ENCODE results near the gene FAAP20. TPM values are rescaled to one million over a fixed set of nuclear protein-coding genes. Genes with fewer than 3 reads are reported as not detected.

The FAAP20 gene
- total RNA-seq, 2 donors from 2014 or later = 19.8 to 23.6 TPM

- intact Hi-C loops (cut with DNase I) = no loop called here
- no peak overlapping the region for H3K4me3 ChIP-seq
- H3K27ac ChIP-seq = no peak overlapping the region
- DNase-seq (no peak), ATAC-seq (no peak)
- H3K4me1 ChIP-seq = no peaks in the 10 kb centered on the region
- H3K27me3 ChIP-seq = no peaks in the 10 kb centered on the region
- no peaks in the 10 kb centered on the region for H3K9me3 ChIP-seq
- H3K36me3 ChIP-seq (replicated peaks in 1 of 2; ENCODE audit: insufficient read depth in 1 of 2, low read depth in 2 of 2) = no peaks in the 10 kb centered on the region
- TF ChIP-seq CTCF (IDR thresholded peaks at IDR 0.05) = no peak
- no peak for TF ChIP-seq POLR2A (IDR thresholded peaks at IDR 0.05)
- 88 to 93% methylated on average over 7 to 15 of the region's 15 CpGs for WGBS, 2 donors
Measured at GRCh38 chr1:2144501-2145090, 50.0 kb downstream of the FAAP20 start.

GRCh38 chr1:2143814-2144500, 50.6 kb downstream of the FAAP20 start:
- intact Hi-C loops (cut with DNase I) = no loop called here
- 94 to 95% methylated on average over 20 to 25 of the region's 30 CpGs for WGBS, 2 donors

GRCh38 chr1:2141025-2141424, 53.5 kb downstream of the FAAP20 start:
- ATAC-seq = no peak
- Histone ChIP-seq H3K4me1 (no peaks in the 10 kb centered on the region), H3K4me3 (no peak overlapping the region), H3K36me3 (replicated peaks in 1 of 2; ENCODE audit: insufficient read depth in 1 of 2, low read depth in 2 of 2) (no peaks in the 10 kb centered on the region), H3K27me3 (no peaks in the 10 kb centered on the region), H3K9me3 (no peaks in the 10 kb centered on the region), H3K27ac (no peak overlapping the region)
- TF ChIP-seq POLR2A (IDR thresholded peaks at IDR 0.05) (no peak), CTCF (IDR thresholded peaks at IDR 0.05) (no peak)
- intact Hi-C loops (cut with DNase I) = no loop called here
- no peak for DNase-seq
- WGBS, 2 donors = 70 to 78% methylated on average over 4 of the region's 4 CpGs

More at GRCh38 chr1:2143814-2144500, 50.6 kb downstream of the FAAP20 start:
- Histone ChIP-seq H3K27ac (no peak overlapping the region), H3K9me3 (no peaks in the 10 kb centered on the region), H3K4me3 (no peak overlapping the region), H3K4me1 (no peaks in the 10 kb centered on the region), H3K27me3 (no peaks in the 10 kb centered on the region), H3K36me3 (replicated peaks in 1 of 2; ENCODE audit: insufficient read depth in 1 of 2, low read depth in 2 of 2) (no peaks in the 10 kb centered on the region)
- DNase-seq (no peak), ATAC-seq (no peak)
- no peak for TF ChIP-seq POLR2A (IDR thresholded peaks at IDR 0.05)
- no peak for TF ChIP-seq CTCF (IDR thresholded peaks at IDR 0.05)

Other genes starting within 250 kb of the FAAP20 start
- gene CFAP74, start 191.0 kb downstream of the FAAP20 start, total RNA-seq = under 1 TPM in 1 of 2 donors, not detected in 1; under 0.01 TPM
- gene GABRD, start 175.4 kb downstream of the FAAP20 start, total RNA-seq = not detected
- 10 to 100 TPM in 1 of 2 donors, 1 to 10 TPM in 1; 9.6 to 10.9 TPM for gene PRKCZ, start 144.4 kb downstream of the FAAP20 start, total RNA-seq
- gene SKI, start 33.5 kb upstream of the FAAP20 start, total RNA-seq = 10 to 100 TPM; 15.8 to 33.0 TPM
- 10 to 100 TPM in 1 of 2 donors, 1 to 10 TPM in 1; 7.0 to 17.8 TPM for gene MORN1, start 196.8 kb upstream of the FAAP20 start, total RNA-seq
- 10 to 100 TPM; 50.3 to 57.7 TPM for gene RER1, start 197.1 kb upstream of the FAAP20 start, total RNA-seq
- gene PEX10, start 217.8 kb upstream of the FAAP20 start, total RNA-seq = 10 to 100 TPM; 18.1 to 26.5 TPM